Measurements from ENCODE around the gene KDM4B. TPM values are rescaled to one million over a fixed set of nuclear protein-coding genes. Genes with fewer than 3 reads are reported as not detected.

The KDM4B gene
- total RNA-seq, 8 experiments from 2014 or later: 15.7 to 48.0 (median 33.0) TPM

DNA sequence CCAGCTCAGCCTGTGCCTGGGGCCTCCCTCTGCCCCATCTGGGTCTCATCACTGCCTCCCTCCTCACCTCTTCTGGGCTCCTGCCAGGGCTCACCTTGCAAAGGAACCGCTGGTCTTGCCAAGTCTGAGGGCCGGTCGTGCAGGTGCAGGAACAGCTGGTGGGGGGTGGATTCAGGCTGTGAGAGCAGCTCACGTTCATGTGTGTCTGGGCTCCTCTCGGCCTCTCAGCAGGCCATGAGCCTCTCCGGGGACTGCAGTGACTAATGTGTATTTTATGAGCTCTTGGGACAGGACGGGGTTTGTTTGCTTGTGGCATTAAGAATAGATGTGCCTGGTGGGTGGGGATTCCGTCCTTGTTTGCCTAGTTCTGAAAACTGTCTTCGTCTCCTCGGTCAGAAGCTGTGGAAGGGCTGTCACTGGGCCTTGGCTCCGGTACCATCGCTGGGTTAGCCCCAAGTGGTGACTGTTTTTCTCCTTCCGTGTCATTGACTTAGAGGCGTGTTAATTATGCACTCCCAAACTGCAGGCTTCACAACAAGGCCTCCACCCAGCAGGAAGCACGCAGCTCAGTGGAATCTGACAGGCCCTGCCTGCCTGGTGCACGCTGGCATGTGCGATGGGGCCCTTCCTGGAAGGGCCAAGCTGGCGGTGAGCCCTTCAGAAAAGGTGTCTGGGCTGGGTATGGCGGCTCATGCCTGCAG, 77.6 kb downstream of the KDM4B start:
- H3K4me1 ChIP-seq (replicated peaks in 1 of 2): peaks cover 26 to 31% of the 10 kb centered on the region in 2 donors
- 0 to 47% (median 10%) methylated on average over 1 to 12 of the region's 19 CpGs; no CpG with 5 or more reads in 1 of the 10 experiments for WGBS, 10 experiments
- peak; percentile 19 to 78 (median 73) for ATAC-seq (replicated peaks in 6 of 8)
- peak overlapping the region in 1 of 2 donors; percentile 14 for H3K27ac ChIP-seq
- no peak overlapping the region for H3K4me3 ChIP-seq
- in situ Hi-C loops (cut with MboI; ENCODE audit: low pct_unique_long_range_greater_than_20kb in 2 of 9, low sequenced_read_pairs in 9 of 9, unreplicated experiment in 9 of 9): loop anchor here in 2 of 9 experiments (10.0 to 25.0 kb wide), 2 partner anchors 234 to 528 kb away; no protein-coding TSS in a partner anchor

DNA sequence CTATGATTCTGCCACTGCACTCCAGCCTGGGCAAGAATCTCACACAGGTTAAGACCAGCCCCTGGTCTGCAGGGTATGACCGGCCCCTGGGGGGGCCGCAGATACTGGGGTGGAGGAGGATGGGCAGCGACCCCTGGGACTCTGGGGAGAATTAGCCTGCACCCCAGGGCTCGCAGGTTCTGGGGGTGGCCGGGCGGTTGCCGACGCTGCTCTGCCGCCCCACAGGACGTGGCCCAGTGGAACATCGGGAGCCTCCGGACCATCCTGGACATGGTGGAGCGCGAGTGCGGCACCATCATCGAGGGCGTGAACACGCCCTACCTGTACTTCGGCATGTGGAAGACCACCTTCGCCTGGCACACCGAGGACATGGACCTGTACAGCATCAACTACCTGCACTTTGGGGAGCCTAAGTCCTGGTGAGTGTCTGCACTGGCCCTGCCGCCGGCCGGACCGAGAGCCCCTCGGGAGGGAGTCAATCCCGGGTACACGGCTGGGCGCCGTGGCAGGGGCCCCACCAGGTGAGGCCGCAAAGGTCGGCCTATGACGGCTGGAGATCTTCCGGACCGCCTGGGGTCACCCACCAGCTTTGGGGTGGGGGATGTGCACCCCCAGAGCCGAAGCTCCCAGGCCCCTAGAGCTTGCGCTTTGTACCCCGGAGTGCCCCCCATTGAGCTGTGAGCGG, 78.5 kb downstream of the KDM4B start:
- 60 to 100% (median 92%) methylated on average over 1 to 7 of the region's 39 CpGs; no CpG with 5 or more reads in 4 of the 10 experiments for WGBS, 10 experiments
- ATAC-seq (replicated peaks in 6 of 8): no peak
- in situ Hi-C loops (cut with MboI; ENCODE audit: low pct_unique_long_range_greater_than_20kb in 2 of 9, low sequenced_read_pairs in 9 of 9, unreplicated experiment in 9 of 9): loop anchor here in 2 of 9 experiments (10.0 to 25.0 kb wide), 2 partner anchors 235 to 527 kb away; no protein-coding TSS in a partner anchor
- Histone ChIP-seq H3K4me3 (no peak overlapping the region), H3K27ac (no peak overlapping the region), H3K4me1 (replicated peaks in 1 of 2) (peaks cover 26 to 31% of the 10 kb centered on the region in 2 donors)

DNA sequence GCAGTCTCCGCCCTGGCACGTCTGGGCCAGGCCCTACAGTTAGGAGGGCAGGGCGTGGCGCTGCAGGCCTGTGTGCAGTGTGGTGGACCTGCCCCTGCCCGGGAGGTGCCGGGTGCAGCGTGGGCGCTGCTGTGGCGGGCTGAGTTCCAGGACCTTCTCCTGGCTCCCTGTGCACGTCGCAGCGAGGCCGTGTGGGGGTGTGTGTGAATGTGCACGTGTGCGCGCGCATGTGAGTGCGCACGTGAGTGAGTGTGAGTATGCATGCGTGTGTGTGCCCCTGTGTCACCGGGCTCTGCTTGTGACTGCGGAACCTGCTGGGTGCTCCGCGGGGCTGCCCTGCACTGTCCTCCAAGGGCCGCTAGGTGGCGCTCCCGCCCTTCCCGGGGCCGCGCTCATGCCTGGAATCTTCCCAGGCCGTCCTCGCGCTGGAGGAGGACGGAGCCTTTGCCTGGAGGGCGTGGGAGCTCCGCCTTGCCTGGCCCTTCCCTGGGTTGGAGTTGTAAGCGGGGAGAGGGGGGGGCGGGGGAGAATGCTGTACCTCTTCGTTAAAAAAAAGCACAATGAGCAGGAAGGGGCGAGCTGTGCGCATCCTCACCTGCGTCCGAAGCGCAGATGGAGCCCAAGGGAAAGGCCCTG, 79.3 kb downstream of the KDM4B start:
- in situ Hi-C loops (cut with MboI; ENCODE audit: low pct_unique_long_range_greater_than_20kb in 2 of 9, low sequenced_read_pairs in 9 of 9, unreplicated experiment in 9 of 9): loop anchor here in 2 of 9 experiments (10.0 to 25.0 kb wide), 2 partner anchors 236 to 527 kb away; no protein-coding TSS in a partner anchor
- 20% methylated on average over 1 of the region's 44 CpGs; no CpG with 5 or more reads in 9 of the 10 experiments for WGBS, 10 experiments
- peak; percentile 61 to 83 (median 73) for ATAC-seq (replicated peaks in 6 of 8)

DNA sequence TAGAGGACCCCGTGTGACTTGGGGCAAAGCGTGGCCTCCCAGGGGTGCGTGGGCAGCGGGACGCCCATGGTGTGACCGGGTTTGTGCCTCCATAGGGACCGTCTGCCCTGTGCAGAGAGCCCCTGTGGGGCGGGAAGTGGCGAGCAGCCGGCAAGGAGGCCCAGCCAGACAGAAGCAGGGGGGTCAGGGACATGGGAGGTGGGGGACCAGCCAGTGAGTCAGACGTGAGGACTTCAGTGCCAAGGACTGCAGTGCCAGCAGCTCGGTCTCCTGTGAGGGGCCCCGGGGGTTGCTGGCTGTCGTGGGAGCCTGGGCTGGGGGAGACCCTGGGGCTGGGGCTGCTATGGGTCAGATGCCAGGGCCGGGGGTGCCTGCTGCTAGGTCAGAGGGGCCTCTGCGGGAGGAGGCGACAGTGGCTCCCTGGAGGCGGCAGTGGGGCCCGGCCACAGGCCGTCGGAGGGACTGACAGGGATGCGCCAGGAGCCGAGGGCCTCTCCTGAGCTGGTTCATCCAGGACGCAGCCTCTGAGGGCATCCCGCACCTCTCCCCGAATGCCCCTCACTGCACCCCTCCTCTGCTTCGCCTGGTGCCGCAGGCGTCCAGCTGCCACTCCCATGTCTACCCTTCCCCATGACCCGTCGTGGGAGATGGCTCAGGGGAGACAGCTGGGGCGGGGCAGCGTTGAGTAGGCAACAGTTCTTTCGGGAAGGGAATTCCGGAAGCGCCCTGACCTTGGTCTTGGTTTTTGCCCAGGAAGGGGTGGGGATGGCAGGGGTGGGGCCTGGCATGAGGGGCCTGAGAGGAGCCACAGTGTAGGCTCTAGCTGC, 80.0 kb downstream of the KDM4B start:
- 20% methylated on average over 1 of the region's 36 CpGs; no CpG with 5 or more reads in 9 of the 10 experiments for WGBS, 10 experiments
- H3K4me1 ChIP-seq (replicated peaks in 1 of 2): peaks cover 26 to 31% of the 10 kb centered on the region in 2 donors
- H3K4me3 ChIP-seq: no peak overlapping the region
- in situ Hi-C loops (cut with MboI; ENCODE audit: low pct_unique_long_range_greater_than_20kb in 2 of 9, low sequenced_read_pairs in 9 of 9, unreplicated experiment in 9 of 9): loop anchor here in 2 of 9 experiments (10.0 to 25.0 kb wide), 2 partner anchors 237 to 526 kb away; no protein-coding TSS in a partner anchor
- peak; percentile 6 to 58 (median 40) for ATAC-seq (replicated peaks in 6 of 8)
- H3K27ac ChIP-seq: no peak overlapping the region

More for the DNA sequence above, 79.3 kb downstream of the KDM4B start:
- no peak overlapping the region for H3K27ac ChIP-seq
- H3K4me1 ChIP-seq (replicated peaks in 1 of 2): peaks cover 26 to 31% of the 10 kb centered on the region in 2 donors
- no peak overlapping the region for H3K4me3 ChIP-seq

DNA sequence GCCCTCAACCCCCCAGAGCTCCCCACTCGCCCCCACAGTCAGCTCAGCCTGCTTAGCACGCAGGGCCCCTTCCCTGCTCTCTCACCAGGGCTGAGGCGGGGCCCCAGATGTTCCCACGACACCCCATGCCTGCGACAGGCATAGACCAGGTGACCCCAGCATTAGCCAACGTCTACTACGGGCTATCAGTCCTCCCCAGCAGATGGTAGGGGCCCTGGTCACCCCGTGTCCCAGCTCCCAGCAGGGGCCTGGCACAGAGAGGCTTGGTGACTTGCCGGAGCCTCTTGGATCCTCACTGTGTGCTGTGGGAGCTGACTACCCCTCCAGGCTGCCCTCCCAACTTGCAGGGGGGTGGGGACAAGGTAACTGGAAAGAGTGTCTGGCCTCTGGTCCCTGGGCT, 80.6 kb downstream of the KDM4B start:
- WGBS, 10 experiments: no CpG with 5 or more reads among the region's 9 CpGs
- Histone ChIP-seq H3K4me3 (no peak overlapping the region), H3K27ac (no peak overlapping the region), H3K4me1 (replicated peaks in 1 of 2) (peaks cover 26 to 31% of the 10 kb centered on the region in 2 donors)
- in situ Hi-C loops (cut with MboI; ENCODE audit: low pct_unique_long_range_greater_than_20kb in 2 of 9, low sequenced_read_pairs in 9 of 9, unreplicated experiment in 9 of 9): loop anchor here in 2 of 9 experiments (10.0 to 25.0 kb wide), 2 partner anchors 237 to 525 kb away; no protein-coding TSS in a partner anchor
- no peak for ATAC-seq (replicated peaks in 6 of 8)

DNA sequence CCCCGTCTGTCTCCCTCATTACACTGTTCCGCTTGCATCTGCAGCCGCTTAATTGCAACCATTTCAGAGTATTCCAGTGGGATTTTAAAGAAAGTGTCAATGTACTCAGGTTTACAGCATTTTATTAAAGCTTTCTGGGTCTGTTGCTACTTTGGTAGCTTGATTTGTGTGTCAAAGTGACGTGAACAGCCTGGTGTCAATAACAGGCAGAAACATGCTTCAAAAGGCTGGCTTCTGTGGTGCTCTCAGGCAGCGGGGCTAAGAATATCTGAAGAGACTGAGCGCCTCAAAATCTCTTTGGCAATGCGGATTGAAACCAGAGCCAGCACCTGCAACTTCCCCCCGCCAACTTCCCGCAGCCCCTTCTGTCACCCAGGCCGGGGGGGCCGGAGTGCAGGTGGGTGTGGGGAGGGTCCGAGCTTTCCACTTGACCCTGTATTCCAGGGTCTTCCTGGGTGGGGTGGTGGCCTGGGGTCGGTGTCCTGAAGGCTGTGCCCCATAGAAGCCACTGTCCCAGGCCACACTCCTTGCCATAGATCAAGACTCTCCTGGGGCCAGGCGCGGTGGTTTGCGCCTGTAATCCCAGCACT, 81.2 kb downstream of the KDM4B start:
- 80 to 100% (median 100%) methylated on average over 1 to 6 of the region's 16 CpGs; no CpG with 5 or more reads in 4 of the 10 experiments for WGBS, 10 experiments
- H3K4me3 ChIP-seq: no peak overlapping the region
- peaks cover 26 to 31% of the 10 kb centered on the region in 2 donors for H3K4me1 ChIP-seq (replicated peaks in 1 of 2)
- ATAC-seq (replicated peaks in 6 of 8): no peak
- no peak overlapping the region for H3K27ac ChIP-seq
- in situ Hi-C loops (cut with MboI; ENCODE audit: low pct_unique_long_range_greater_than_20kb in 2 of 9, low sequenced_read_pairs in 9 of 9, unreplicated experiment in 9 of 9): loop anchor here in 1 of 9 experiments (25.0 kb wide), 1 partner anchor 262 kb away; no protein-coding TSS in a partner anchor

DNA sequence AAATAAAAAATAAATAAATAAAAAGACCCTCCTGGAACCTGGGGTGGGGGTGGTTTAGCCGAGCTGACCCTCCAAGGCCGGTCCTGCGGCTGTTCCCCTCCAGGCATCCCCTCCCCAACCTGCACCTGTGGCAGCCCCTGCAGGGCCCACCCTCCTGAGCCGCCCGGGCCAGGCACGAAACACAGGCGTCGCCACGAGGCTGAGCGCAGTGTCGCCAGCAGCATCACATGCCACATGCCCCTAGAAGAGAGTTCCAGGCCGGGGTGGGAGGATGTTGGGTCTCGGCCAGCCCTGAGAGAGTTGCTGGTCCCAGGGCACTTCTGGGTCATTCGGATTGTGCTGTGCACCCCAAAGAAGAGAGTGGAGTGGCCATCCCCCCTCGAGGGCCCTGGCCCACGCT, 82.0 kb downstream of the KDM4B start:
- no peak for ATAC-seq (replicated peaks in 6 of 8)
- peaks cover 25% of the 10 kb centered on the region in 2 donors for H3K4me1 ChIP-seq (replicated peaks in 1 of 2)
- H3K27ac ChIP-seq: no peak overlapping the region
- no peak overlapping the region for H3K4me3 ChIP-seq
- 100% methylated on average over 1 of the region's 16 CpGs; no CpG with 5 or more reads in 9 of the 10 experiments for WGBS, 10 experiments
- in situ Hi-C loops (cut with MboI; ENCODE audit: low pct_unique_long_range_greater_than_20kb in 2 of 9, low sequenced_read_pairs in 9 of 9, unreplicated experiment in 9 of 9): loop anchor here in 1 of 9 experiments (25.0 kb wide), 1 partner anchor 261 kb away; no protein-coding TSS in a partner anchor

DNA sequence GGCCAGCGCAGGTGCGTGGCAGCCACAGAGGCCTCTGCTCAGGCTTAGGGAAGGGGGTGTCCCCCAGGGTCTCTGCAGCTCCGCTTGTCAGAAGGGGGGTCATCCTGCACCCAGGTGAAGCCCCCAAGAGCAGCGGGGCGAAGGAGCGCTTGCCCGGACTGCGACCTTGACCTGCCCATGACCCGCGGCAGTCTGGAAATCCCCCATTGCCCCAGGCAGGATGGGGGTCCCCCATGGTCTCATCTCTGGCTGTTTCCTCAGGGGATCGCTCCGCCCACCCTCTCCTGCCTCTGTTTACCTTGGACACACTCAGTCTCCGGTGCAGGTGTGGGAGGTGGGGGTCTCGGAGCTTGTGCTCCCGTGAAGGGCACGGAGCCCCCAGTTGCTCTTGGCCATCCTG, 82.7 kb downstream of the KDM4B start:
- WGBS, 10 experiments: 92 to 100% (median 97%) methylated on average over 4 to 6 of the region's 16 CpGs; no CpG with 5 or more reads in 7 of the 10 experiments
- ATAC-seq (replicated peaks in 6 of 8): no peak
- in situ Hi-C loops (cut with MboI; ENCODE audit: low pct_unique_long_range_greater_than_20kb in 2 of 9, low sequenced_read_pairs in 9 of 9, unreplicated experiment in 9 of 9): loop anchor here in 1 of 9 experiments (25.0 kb wide), 1 partner anchor 261 kb away; no protein-coding TSS in a partner anchor
- Histone ChIP-seq H3K27ac (no peak overlapping the region), H3K4me1 (replicated peaks in 1 of 2) (peaks cover 18% of the 10 kb centered on the region in 2 donors), H3K4me3 (no peak overlapping the region)

DNA sequence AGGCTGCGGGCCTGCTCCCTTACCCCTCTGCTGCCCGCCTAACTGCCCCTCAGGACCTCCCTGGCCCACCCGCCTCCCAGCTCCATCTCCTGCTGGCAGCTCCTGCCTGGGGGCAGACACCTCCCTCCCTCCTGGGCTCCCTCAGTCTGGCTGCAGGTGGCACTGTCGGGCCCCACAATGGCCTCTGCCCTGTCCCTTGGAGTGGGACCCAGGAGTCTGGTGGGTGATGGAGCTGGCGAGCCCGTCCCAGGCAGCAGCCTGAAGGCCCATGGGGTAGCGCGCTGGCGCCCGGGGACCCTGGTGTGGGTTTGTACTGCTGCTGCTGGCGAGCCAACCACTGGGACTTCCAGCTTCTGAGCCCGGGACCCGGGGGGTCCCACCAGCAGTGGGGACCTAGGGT, 83.6 kb downstream of the KDM4B start:
- Histone ChIP-seq H3K4me1 (replicated peaks in 1 of 2) (peaks cover 10 to 11% of the 10 kb centered on the region in 2 donors), H3K4me3 (no peak overlapping the region), H3K27ac (no peak overlapping the region)
- 100% methylated on average over 3 of the region's 13 CpGs; no CpG with 5 or more reads in 9 of the 10 experiments for WGBS, 10 experiments
- ATAC-seq (replicated peaks in 6 of 8): no peak
- in situ Hi-C loops (cut with MboI; ENCODE audit: low pct_unique_long_range_greater_than_20kb in 2 of 9, low sequenced_read_pairs in 9 of 9, unreplicated experiment in 9 of 9): loop anchor here in 1 of 9 experiments (25.0 kb wide), 1 partner anchor 260 kb away; no protein-coding TSS in a partner anchor

DNA sequence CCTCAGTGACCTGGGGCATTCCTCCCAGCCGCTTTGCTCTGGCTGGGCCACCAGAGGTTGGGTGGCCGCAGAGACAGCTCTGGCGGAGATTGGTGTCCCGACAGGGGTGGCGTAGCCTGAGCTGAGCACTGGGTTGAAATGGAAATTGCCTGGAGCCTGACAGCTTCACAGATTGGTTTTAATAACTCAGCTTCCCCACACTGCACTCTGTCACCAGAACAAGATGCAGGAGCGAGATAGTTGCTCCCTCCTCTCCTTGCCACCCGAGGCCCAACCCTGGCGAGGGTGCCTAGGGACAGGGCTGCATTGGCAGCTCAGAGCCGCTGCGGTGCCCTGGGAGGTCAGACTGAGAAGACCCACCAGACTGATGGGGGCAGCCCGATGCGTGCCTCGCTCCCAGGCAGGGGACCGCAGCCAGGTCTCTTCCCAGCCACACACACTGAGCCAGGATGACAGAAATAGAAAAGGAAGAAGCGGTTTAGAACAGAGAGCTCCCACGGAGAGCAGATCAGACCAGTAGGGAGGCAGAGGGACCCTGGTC, 84.1 kb downstream of the KDM4B start:
- in situ Hi-C loops (cut with MboI; ENCODE audit: low pct_unique_long_range_greater_than_20kb in 2 of 9, low sequenced_read_pairs in 9 of 9, unreplicated experiment in 9 of 9): loop anchor here in 1 of 9 experiments (25.0 kb wide), 1 partner anchor 259 kb away; no protein-coding TSS in a partner anchor
- H3K4me1 ChIP-seq (replicated peaks in 1 of 2): peaks cover 10 to 11% of the 10 kb centered on the region in 2 donors
- no peak for ATAC-seq (replicated peaks in 6 of 8)
- H3K4me3 ChIP-seq: no peak overlapping the region
- H3K27ac ChIP-seq: no peak overlapping the region
- 60 to 100% (median 90%) methylated on average over 2 to 7 of the region's 16 CpGs; no CpG with 5 or more reads in 5 of the 10 experiments for WGBS, 10 experiments

DNA sequence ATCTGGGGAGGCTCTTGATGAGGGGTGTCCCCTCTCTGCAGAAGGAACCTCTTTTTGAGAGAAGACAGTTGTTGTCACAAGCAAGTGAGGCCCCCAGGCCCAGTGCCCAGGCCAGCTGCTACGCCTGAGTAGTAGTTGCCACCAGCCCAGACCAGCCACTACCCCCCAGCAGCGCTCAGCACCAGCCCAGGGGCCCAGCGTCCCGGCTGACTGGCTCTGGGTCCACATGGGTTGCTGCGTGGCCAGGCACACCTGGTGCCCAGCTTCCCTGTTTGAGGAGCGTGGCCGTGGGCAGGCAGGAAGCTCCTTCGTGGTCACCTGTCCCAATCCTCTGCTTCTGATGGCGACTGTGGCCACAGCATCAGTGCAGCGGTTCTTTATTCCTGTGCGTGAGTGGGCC, 84.7 kb downstream of the KDM4B start:
- in situ Hi-C loops (cut with MboI; ENCODE audit: low pct_unique_long_range_greater_than_20kb in 2 of 9, low sequenced_read_pairs in 9 of 9, unreplicated experiment in 9 of 9): loop anchor here in 1 of 9 experiments (25.0 kb wide), 1 partner anchor 259 kb away; no protein-coding TSS in a partner anchor
- H3K4me1 ChIP-seq (replicated peaks in 1 of 2): peaks cover 12 to 13% of the 10 kb centered on the region in 2 donors
- ATAC-seq (replicated peaks in 6 of 8): no peak
- 80 to 100% (median 94%) methylated on average over 1 to 6 of the region's 11 CpGs; no CpG with 5 or more reads in 6 of the 10 experiments for WGBS, 10 experiments
- H3K27ac ChIP-seq: no peak overlapping the region
- no peak overlapping the region for H3K4me3 ChIP-seq

Measured in motor neuron (in vitro differentiated cells).